Tibial nerve (tissue), 4 donors: ENCODE data around the gene DOCK1.

Source experiments
- EP300 ChIP-seq, 2 donors: sonication (generic); formaldehyde crosslinking; IDR thresholded peaks; one replicate each; pipeline ENCODE4 v1.6.1; 2017; ENCODE audit warnings: antibody characterized with exemption in 2 of 2, mild to moderate bottlenecking in 1 of 2
- TF ChIP-seq, protein P1 (sequence below), 5 experiments: fragments of 200-600 bp in 3 of 5; fragments of 450-650 bp in 2 of 5; sonication (generic) in 3 of 5; IDR thresholded peaks; one replicate each; pipeline ENCODE4 v1.5.1; 2016 to 2019; ENCODE audit warnings: antibody characterized with exemption in 5 of 5, mild to moderate bottlenecking in 3 of 5, moderate library complexity in 2 of 5

DNA sequence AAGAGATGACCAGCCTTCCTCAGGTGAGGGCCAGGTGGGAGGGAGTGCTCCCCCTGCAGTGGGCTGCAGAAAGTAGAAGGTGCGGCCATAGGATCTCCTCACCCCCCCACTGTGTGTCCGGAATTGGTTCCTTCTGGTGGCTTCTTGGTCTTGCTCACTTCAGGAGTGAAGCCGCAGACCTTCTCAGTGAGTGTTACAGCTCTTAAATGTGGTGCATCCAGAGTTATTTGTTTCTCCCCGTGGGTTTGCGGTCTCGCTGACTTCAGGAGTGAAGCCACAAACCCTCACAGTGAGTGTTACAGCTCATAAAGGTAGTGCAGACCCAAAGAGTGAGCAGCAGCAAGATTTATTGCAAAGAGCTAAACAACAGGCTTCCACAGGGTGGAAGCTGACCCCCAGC, 553.6 kb downstream of the DOCK1 start:
- TF ChIP-seq, protein P1, sequence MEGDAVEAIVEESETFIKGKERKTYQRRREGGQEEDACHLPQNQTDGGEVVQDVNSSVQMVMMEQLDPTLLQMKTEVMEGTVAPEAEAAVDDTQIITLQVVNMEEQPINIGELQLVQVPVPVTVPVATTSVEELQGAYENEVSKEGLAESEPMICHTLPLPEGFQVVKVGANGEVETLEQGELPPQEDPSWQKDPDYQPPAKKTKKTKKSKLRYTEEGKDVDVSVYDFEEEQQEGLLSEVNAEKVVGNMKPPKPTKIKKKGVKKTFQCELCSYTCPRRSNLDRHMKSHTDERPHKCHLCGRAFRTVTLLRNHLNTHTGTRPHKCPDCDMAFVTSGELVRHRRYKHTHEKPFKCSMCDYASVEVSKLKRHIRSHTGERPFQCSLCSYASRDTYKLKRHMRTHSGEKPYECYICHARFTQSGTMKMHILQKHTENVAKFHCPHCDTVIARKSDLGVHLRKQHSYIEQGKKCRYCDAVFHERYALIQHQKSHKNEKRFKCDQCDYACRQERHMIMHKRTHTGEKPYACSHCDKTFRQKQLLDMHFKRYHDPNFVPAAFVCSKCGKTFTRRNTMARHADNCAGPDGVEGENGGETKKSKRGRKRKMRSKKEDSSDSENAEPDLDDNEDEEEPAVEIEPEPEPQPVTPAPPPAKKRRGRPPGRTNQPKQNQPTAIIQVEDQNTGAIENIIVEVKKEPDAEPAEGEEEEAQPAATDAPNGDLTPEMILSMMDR (IDR thresholded peaks at IDR 0.05) = no peak
- TF ChIP-seq EP300 (IDR thresholded peaks at IDR 0.05) = no peak
